IMR-90 (cell line): ENCODE data around the gene COL28A1. TPM values are rescaled to one million over a fixed set of nuclear protein-coding genes. Genes with fewer than 3 reads are reported as not detected.

Experiments used
- ATAC-seq: fragments of 200-7000 bp; cut with Tn5 transposase; 2 replicates; pipeline ENCODE4 v1.9.1; 2020; ENCODE audit warnings: low read depth, mild to moderate bottlenecking, moderate library complexity
- BruUV-seq: library from RNA; stranded (reverse); fragments of 400-500 nt; replicated peaks from 2 replicates; lab custom pipeline; 2021; lab: Mats Ljungman, UMichigan
- CTCF ChIA-PET: fragments of 300-600 bp; formaldehyde crosslinking; extraction: SDS; loops from one replicate; lab custom pipeline; 2021; ENCODE audit warnings: antibody characterized with exemption; lab: Yijun Ruan, JAX
- POLR2A ChIA-PET: fragments of 300-600 bp; sonication (Branson Sonifier 250); formaldehyde crosslinking; loops from one replicate; lab custom pipeline; 2022; ENCODE audit warnings: antibody characterized with exemption; ENCODE audit not compliant: unreplicated experiment; lab: Charles Lee
- DNase-seq: peaks from one replicate; pipeline ENCODE4 v3.0.0; 2013
- H2AFZ ChIP-seq: replicated peaks from 2 replicates; pipeline ENCODE3; 2013; ENCODE audit warnings: low read length, mild to moderate bottlenecking; ENCODE audit not compliant: poor library complexity
- H2AK5ac ChIP-seq: 2 replicates; pipeline ENCODE4 v1.6.1; 2013; ENCODE audit warnings: low read depth, low read length, inconsistent platforms
- H2AK9ac ChIP-seq: replicated peaks from 2 replicates; pipeline ENCODE3; 2013; ENCODE audit warnings: mild to moderate bottlenecking, low read depth, low read length, moderate library complexity; ENCODE audit not compliant: poor library complexity
- H2BK120ac ChIP-seq: 2 replicates; pipeline ENCODE4 v1.6.1; 2013; ENCODE audit warnings: low read depth, low read length, inconsistent platforms
- H2BK15ac ChIP-seq: 3 replicates; pipeline ENCODE4 v1.6.1; 2013; ENCODE audit warnings: low read depth, low read length, inconsistent platforms
- H2BK20ac ChIP-seq: 2 replicates; pipeline ENCODE4 v1.6.1; 2013; ENCODE audit warnings: low read depth, mild to moderate bottlenecking, inconsistent platforms, low read length, moderate library complexity
- H2BK5ac ChIP-seq: 2 replicates; pipeline ENCODE4 v1.6.1; 2013; ENCODE audit warnings: mild to moderate bottlenecking, low read depth, low read length, inconsistent platforms; ENCODE audit not compliant: poor library complexity, severe bottlenecking
- H3K14ac ChIP-seq: replicated peaks from 2 replicates; pipeline ENCODE4 v1.6.1; 2013; ENCODE audit warnings: low read depth, low read length, inconsistent platforms
- H3K18ac ChIP-seq: 2 replicates; pipeline ENCODE4 v1.6.1; 2013; ENCODE audit warnings: low read depth, low read length, control low read depth
- H3K23ac ChIP-seq: 2 replicates; pipeline ENCODE4 v1.6.1; 2013; ENCODE audit warnings: low read depth, low read length, inconsistent platforms
- H3K27ac ChIP-seq: 2 replicates; pipeline ENCODE4 v1.5.1; 2013; ENCODE audit warnings: mild to moderate bottlenecking, control low read depth, low read length; ENCODE audit not compliant: insufficient read depth
- H3K27me3 ChIP-seq: 2 replicates; pipeline ENCODE4 v1.6.1; 2013; ENCODE audit warnings: low read length; ENCODE audit not compliant: control insufficient read depth, insufficient read depth
- H3K36me3 ChIP-seq: 2 replicates; pipeline ENCODE4 v1.6.1; 2013; ENCODE audit warnings: low read length, mixed read lengths; ENCODE audit not compliant: control insufficient read depth, insufficient read depth
- H3K4ac ChIP-seq: 2 replicates; pipeline ENCODE4 v1.6.1; 2013; ENCODE audit warnings: low read depth, low read length, inconsistent platforms
- H3K4me1 ChIP-seq: 2 replicates; pipeline ENCODE4 v1.6.1; 2013; ENCODE audit warnings: low read length, mixed read lengths; ENCODE audit not compliant: control insufficient read depth, insufficient read depth
- H3K4me2 ChIP-seq: 2 replicates; pipeline ENCODE4 v1.6.1; 2013; ENCODE audit warnings: low read depth, mild to moderate bottlenecking, control low read depth, low read length, moderate library complexity
- H3K4me3 ChIP-seq: 2 replicates; pipeline ENCODE4 v1.5.1; 2013; ENCODE audit warnings: low read depth, mild to moderate bottlenecking, control low read depth, low read length, moderate library complexity; ENCODE audit not compliant: insufficient read depth
- H3K56ac ChIP-seq: 2 replicates; pipeline ENCODE4 v1.6.1; 2013; ENCODE audit warnings: low read length, inconsistent platforms; ENCODE audit not compliant: insufficient read depth; ENCODE audit errors: extremely low read depth
- H3K79me1 ChIP-seq, 2 experiments: 2 replicates each; pipeline ENCODE4 v1.6.1; 2013; ENCODE audit warnings: low read length in 2 of 2, inconsistent platforms in 1 of 2, low read depth in 1 of 2
- H3K9ac ChIP-seq: 2 replicates; pipeline ENCODE4 v1.6.1; 2013; ENCODE audit warnings: low read depth, low read length, control low read depth
- H3K9me1 ChIP-seq: 2 replicates; pipeline ENCODE4 v1.6.1; 2013; ENCODE audit warnings: low read length, inconsistent platforms; ENCODE audit not compliant: insufficient read depth
- H3K9me3 ChIP-seq: 2 replicates; pipeline ENCODE4 v1.6.1; 2013; ENCODE audit warnings: low read length; ENCODE audit not compliant: control insufficient read depth, insufficient read depth
- H4K20me1 ChIP-seq: 2 replicates; pipeline ENCODE4 v1.6.1; 2013; ENCODE audit warnings: low read length, inconsistent platforms; ENCODE audit not compliant: insufficient read depth
- H4K5ac ChIP-seq: 2 replicates; pipeline ENCODE4 v1.6.1; 2013; ENCODE audit warnings: mild to moderate bottlenecking, low read depth, low read length, control low read depth
- H4K8ac ChIP-seq, 2 experiments: 2 replicates each; pipeline ENCODE4 v1.6.1; 2013; ENCODE audit warnings: low read depth in 2 of 2, low read length in 2 of 2, control low read depth in 1 of 2, inconsistent platforms in 1 of 2
- H4K91ac ChIP-seq: 2 replicates; pipeline ENCODE4 v1.6.1; 2013; ENCODE audit warnings: low read depth, low read length, inconsistent platforms; ENCODE audit not compliant: insufficient read depth
- BHLHE40 ChIP-seq: fragments of 150-350 bp; IDR thresholded peaks from 2 replicates; pipeline ENCODE4 v1.6.1; 2016; ENCODE audit warnings: mild to moderate bottlenecking, low read depth, low read length
- CEBPB ChIP-seq: IDR thresholded peaks from 2 replicates; pipeline ENCODE4 v1.6.1; 2012; ENCODE audit warnings: low read depth, low read length, improper control_type of control experiment
- CHD1 ChIP-seq: IDR thresholded peaks from 2 replicates; pipeline ENCODE4 v1.6.1; 2012; ENCODE audit warnings: low read depth, low read length, improper control_type of control experiment
- FOS ChIP-seq: fragments of 150-350 bp; IDR thresholded peaks from 2 replicates; pipeline ENCODE4 v1.6.1; 2016; ENCODE audit warnings: low read depth, low read length
- MAFK ChIP-seq: IDR thresholded peaks from 2 replicates; pipeline ENCODE4 v1.6.1; 2012; ENCODE audit warnings: low read depth, low read length, improper control_type of control experiment
- MAZ ChIP-seq: IDR thresholded peaks from 2 replicates; pipeline ENCODE4 v1.6.1; 2012; ENCODE audit warnings: low read depth, mild to moderate bottlenecking, low read length, improper control_type of control experiment, moderate library complexity, borderline replicate concordance
- MXI1 ChIP-seq: IDR thresholded peaks from 2 replicates; pipeline ENCODE4 v1.6.1; 2012; ENCODE audit warnings: low read depth, mild to moderate bottlenecking, low read length, moderate library complexity, borderline replicate concordance
- NFE2L2 ChIP-seq: fragments of 150-350 bp; IDR thresholded peaks from 2 replicates; pipeline ENCODE4 v1.6.1; 2016; ENCODE audit warnings: low read depth, mild to moderate bottlenecking, low read length
- POLR2A ChIP-seq: IDR thresholded peaks from 2 replicates; pipeline ENCODE4 v1.6.1; 2012; ENCODE audit warnings: mild to moderate bottlenecking, low read depth, low read length
- RAD21 ChIP-seq: IDR thresholded peaks from 2 replicates; pipeline ENCODE4 v1.6.1; 2012; ENCODE audit warnings: low read length, improper control_type of control experiment
- RCOR1 ChIP-seq: IDR thresholded peaks from 2 replicates; pipeline ENCODE4 v1.6.1; 2012; ENCODE audit warnings: mild to moderate bottlenecking, low read length, improper control_type of control experiment; ENCODE audit not compliant: insufficient replicate concordance
- RFX5 ChIP-seq: IDR thresholded peaks from 2 replicates; pipeline ENCODE4 v1.8.0; 2012; ENCODE audit warnings: low read depth, mild to moderate bottlenecking, low read length, moderate library complexity
- SMC3 ChIP-seq: fragments of 150-350 bp; IDR thresholded peaks from 2 replicates; pipeline ENCODE4 v1.6.1; 2016; ENCODE audit warnings: low read depth, mild to moderate bottlenecking, antibody characterized with exemption, low read length, moderate library complexity
- WGBS, 2 experiments: methylation state at CpG; one replicate each; pipeline versions ENCODE4 v1.1.5 to v1.1.7; 2013; ENCODE audit warnings: missing lambda C conversion rate in 2 of 2; ENCODE audit not compliant: insufficient read length in 1 of 2; ENCODE audit errors: extremely low coverage in 2 of 2; 5-methylcytosine and 5-hydroxymethylcytosine counted together
- dilution Hi-C: fragments of 300-500 bp; cut with HindIII; formaldehyde crosslinking; loops from one replicate; pipeline ENCODE4 v1.14.3; 2018; ENCODE audit warnings: low sequenced_read_pairs; ENCODE audit not compliant: unreplicated experiment
- in situ Hi-C: fragments of 300-500 bp; cut with MboI; formaldehyde crosslinking; loops from 3 replicates; pipeline ENCODE4 v1.14.3; 2019; ENCODE audit warnings: low sequenced_read_pairs, inconsistent platforms, mixed read lengths
- intact Hi-C: fragments of 100-400 bp; cut with micrococcal nuclease; formaldehyde crosslinking; loops from 2 replicates; pipeline ENCODE4 v1.10.0; 2022
- polyA plus RNA-seq, 3 experiments: library from polyadenylated mRNA; depleted of rRNA; stranded (reverse); fragments of >200 nt; gene quantifications; 2 replicates each; pipeline ENCODE4 v1.2.3, GENCODE V29; 2012; ENCODE audit warnings: low replicate concordance in 1 of 3
- total RNA-seq: library from RNA; depleted of rRNA; stranded (reverse); fragments of >200 nt; gene quantifications from 2 replicates; pipeline ENCODE4 v1.2.3, GENCODE V29; 2012
- TF ChIP-seq, protein P1 (sequence below): fragments of 150-350 bp; IDR thresholded peaks from 2 replicates; pipeline ENCODE4 v1.6.1; 2017; ENCODE audit warnings: mild to moderate bottlenecking, antibody characterized with exemption, low read length, low read depth
- TF ChIP-seq, protein P2 (sequence below): conservative IDR thresholded peaks from 2 replicates; pipeline ENCODE4 v1.5.1; 2012; ENCODE audit warnings: mild to moderate bottlenecking, low read depth, low read length, improper control_type of control experiment
- TF ChIP-seq, protein P3 (sequence below): fragments of 150-350 bp; IDR thresholded peaks from 2 replicates; pipeline ENCODE4 v1.6.1; 2016; ENCODE audit warnings: low read depth, mild to moderate bottlenecking, low read length, moderate library complexity, borderline replicate concordance

COL28A1 gene
- total and polyA plus RNA-seq, 2 of the 4 experiments (the other 2 are of a cell fraction), result under 0.01 to 0.05 TPM

- no peak overlapping the region for H2BK20ac ChIP-seq
- no peak for DNase-seq
- H3K27me3 ChIP-seq, result no peaks in the 10 kb centered on the region
- no peak overlapping the region for H3K18ac ChIP-seq
- no peak overlapping the region for H4K8ac ChIP-seq
- POLR2A ChIA-PET, result no interaction called here
- TF ChIP-seq RCOR1 (no peak), MXI1 (no peak), BHLHE40 (no peak), NFE2L2 (no peak), RAD21 (no peak), RFX5 (no peak), MAFK (no peak), CEBPB (no peak), FOS (no peak), CHD1 (no peak), SMC3 (no peak), MAZ (no peak), POLR2A (no peak)
- TF ChIP-seq, protein P1, sequence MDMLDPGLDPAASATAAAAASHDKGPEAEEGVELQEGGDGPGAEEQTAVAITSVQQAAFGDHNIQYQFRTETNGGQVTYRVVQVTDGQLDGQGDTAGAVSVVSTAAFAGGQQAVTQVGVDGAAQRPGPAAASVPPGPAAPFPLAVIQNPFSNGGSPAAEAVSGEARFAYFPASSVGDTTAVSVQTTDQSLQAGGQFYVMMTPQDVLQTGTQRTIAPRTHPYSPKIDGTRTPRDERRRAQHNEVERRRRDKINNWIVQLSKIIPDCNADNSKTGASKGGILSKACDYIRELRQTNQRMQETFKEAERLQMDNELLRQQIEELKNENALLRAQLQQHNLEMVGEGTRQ, result no peak
- TF ChIP-seq, protein P2, sequence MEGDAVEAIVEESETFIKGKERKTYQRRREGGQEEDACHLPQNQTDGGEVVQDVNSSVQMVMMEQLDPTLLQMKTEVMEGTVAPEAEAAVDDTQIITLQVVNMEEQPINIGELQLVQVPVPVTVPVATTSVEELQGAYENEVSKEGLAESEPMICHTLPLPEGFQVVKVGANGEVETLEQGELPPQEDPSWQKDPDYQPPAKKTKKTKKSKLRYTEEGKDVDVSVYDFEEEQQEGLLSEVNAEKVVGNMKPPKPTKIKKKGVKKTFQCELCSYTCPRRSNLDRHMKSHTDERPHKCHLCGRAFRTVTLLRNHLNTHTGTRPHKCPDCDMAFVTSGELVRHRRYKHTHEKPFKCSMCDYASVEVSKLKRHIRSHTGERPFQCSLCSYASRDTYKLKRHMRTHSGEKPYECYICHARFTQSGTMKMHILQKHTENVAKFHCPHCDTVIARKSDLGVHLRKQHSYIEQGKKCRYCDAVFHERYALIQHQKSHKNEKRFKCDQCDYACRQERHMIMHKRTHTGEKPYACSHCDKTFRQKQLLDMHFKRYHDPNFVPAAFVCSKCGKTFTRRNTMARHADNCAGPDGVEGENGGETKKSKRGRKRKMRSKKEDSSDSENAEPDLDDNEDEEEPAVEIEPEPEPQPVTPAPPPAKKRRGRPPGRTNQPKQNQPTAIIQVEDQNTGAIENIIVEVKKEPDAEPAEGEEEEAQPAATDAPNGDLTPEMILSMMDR, result no peak
- TF ChIP-seq, protein P3, sequence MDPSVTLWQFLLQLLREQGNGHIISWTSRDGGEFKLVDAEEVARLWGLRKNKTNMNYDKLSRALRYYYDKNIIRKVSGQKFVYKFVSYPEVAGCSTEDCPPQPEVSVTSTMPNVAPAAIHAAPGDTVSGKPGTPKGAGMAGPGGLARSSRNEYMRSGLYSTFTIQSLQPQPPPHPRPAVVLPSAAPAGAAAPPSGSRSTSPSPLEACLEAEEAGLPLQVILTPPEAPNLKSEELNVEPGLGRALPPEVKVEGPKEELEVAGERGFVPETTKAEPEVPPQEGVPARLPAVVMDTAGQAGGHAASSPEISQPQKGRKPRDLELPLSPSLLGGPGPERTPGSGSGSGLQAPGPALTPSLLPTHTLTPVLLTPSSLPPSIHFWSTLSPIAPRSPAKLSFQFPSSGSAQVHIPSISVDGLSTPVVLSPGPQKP, result no peak
- no peak overlapping the region for H3K4me3 ChIP-seq
- no peak for ATAC-seq
- H2BK15ac ChIP-seq, result no peak overlapping the region
- in situ Hi-C loops, result no loop called here
- H3K4ac ChIP-seq, result no peak overlapping the region
- no peak overlapping the region for H4K5ac ChIP-seq
- H2AFZ ChIP-seq, result no peak overlapping the region
- H3K4me1 ChIP-seq, result peaks cover 8% of the 10 kb centered on the region
- H3K4me2 ChIP-seq, result no peak overlapping the region
- dilution Hi-C loops, result no loop called here
- WGBS, 2 experiments, result no CpG with 5 or more reads among the region's 3 CpGs
- no peaks in the 10 kb centered on the region for H4K20me1 ChIP-seq
- no peaks in the 10 kb centered on the region for H3K36me3 ChIP-seq
- H3K79me1 ChIP-seq, result no peaks in the 10 kb centered on the region
- H3K56ac ChIP-seq, result no peak overlapping the region
- intact Hi-C loops, result no loop called here
- no peak overlapping the region for H2BK120ac ChIP-seq
- H3K9me1 ChIP-seq, result peaks cover 4% of the 10 kb centered on the region; the same call in 1 of the 2 replicates
- no peaks in the 10 kb centered on the region for H3K9me3 ChIP-seq
- BruUV-seq, result no TSS peak
- H3K27ac ChIP-seq, result no peak overlapping the region
- no peak overlapping the region for H3K9ac ChIP-seq
- H3K14ac ChIP-seq, result no peak overlapping the region
- no peak overlapping the region for H2BK5ac ChIP-seq
- no peak overlapping the region for H3K23ac ChIP-seq
- no peak overlapping the region for H2AK5ac ChIP-seq
- H4K91ac ChIP-seq, result no peak overlapping the region
- no peak overlapping the region for H2AK9ac ChIP-seq
- CTCF ChIA-PET, result interaction anchor here (0.6 to 1.0 kb wide), 2 partner anchors 48 to 970 kb away, joined by 3 read pairs; no protein-coding TSS in a partner anchor
Measured at GRCh38 chr7:7486362-7486761, 49.3 kb downstream of the COL28A1 start.
